ENCODE measurements around the gene OPRD1. TPM values are rescaled to one million over a fixed set of nuclear protein-coding genes. Genes with fewer than 3 reads are reported as not detected.
A peak's percentile ranks its signal among the peaks of the same experiment; 100 is the strongest.

Gene OPRD1
- total and polyA plus RNA-seq, 2 of the 4 experiments (the other 2 are of a cell fraction), result under 0.01 TPM; not detected in 1

DNA sequence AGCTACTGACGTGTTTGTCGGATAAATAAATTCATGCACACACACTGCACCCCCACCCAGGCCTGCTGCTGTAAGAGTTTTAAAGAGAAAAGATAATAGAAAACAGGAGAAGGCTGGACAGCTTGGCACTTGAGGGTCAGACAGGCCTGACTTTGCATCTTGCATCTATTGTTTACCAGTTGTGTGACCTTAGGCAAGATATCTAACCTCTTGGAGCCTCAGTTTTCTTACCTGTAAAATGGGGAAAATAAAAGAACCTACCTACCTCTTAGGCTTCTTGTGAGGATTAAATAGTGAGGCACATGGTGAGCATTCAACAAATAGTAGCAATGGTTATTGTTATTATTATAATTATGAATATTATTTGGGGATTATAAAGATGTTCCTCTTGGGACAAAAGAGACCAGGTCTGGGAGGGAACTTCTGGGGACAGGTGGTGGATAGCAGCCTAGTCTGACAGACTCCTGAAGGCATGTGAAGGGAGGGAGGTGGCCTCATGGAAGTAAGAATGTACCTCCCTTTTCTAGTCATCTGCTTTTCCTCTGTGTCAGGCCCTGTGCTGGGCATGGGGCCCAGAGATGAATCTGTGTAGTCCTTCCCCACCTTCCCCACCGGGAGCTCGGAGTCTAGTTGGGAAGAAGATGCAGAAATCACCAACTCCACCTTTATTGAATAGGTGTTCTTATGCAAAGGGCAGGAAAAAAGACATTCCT, 84.1 kb downstream of the OPRD1 start:
- Histone ChIP-seq H3K9me1 (ENCODE audit: insufficient read depth, low read length) (peaks cover 3% of the 10 kb centered on the region; the same call in 1 of the 2 replicates), H3K4ac (ENCODE audit: low read depth, low read length) (no peak overlapping the region), H3K14ac (replicated peaks; ENCODE audit: low read depth, low read length) (no peak overlapping the region), H3K4me2 (ENCODE audit: low read depth, low read length) (no peak overlapping the region), H3K27me3 (ENCODE audit: control insufficient read depth, insufficient read depth, low read length) (no peaks in the 10 kb centered on the region; the same call in 1 of the 2 replicates), H2AK9ac (replicated peaks; ENCODE audit: low read depth, low read length, poor library complexity) (no peak overlapping the region), H2BK20ac (ENCODE audit: low read depth, low read length) (no peak overlapping the region), H2BK120ac (ENCODE audit: low read depth, low read length) (no peak overlapping the region), H3K23ac (ENCODE audit: low read depth, low read length) (no peak overlapping the region), H4K5ac (ENCODE audit: low read depth, low read length) (no peak overlapping the region), H4K20me1 (ENCODE audit: insufficient read depth, low read length) (no peaks in the 10 kb centered on the region), H4K91ac (ENCODE audit: insufficient read depth, low read depth, low read length) (no peak overlapping the region), H3K56ac (ENCODE audit: extremely low read depth, insufficient read depth, low read length) (no peak overlapping the region), H4K8ac (ENCODE audit: low read depth in 2 of 2, low read length in 2 of 2) (no peak overlapping the region), H3K18ac (ENCODE audit: low read depth, low read length) (no peak overlapping the region), H3K9me3 (ENCODE audit: control insufficient read depth, insufficient read depth, low read length) (no peaks in the 10 kb centered on the region), H2AK5ac (ENCODE audit: low read depth, low read length) (no peak overlapping the region), H2BK15ac (ENCODE audit: low read depth, low read length) (no peak overlapping the region), H3K4me3 (ENCODE audit: insufficient read depth, low read depth, low read length) (no peak overlapping the region), H3K79me1 (ENCODE audit: low read depth in 1 of 2, low read length in 2 of 2) (no peaks in the 10 kb centered on the region), H3K36me3 (ENCODE audit: control insufficient read depth, insufficient read depth, low read length) (no peaks in the 10 kb centered on the region), H2AFZ (replicated peaks; ENCODE audit: low read length, poor library complexity) (no peak overlapping the region), H3K4me1 (ENCODE audit: control insufficient read depth, insufficient read depth, low read length) (no peaks in the 10 kb centered on the region; the same call in 1 of the 2 replicates), H2BK5ac (ENCODE audit: low read depth, low read length, poor library complexity, severe bottlenecking) (no peak overlapping the region), H3K27ac (ENCODE audit: insufficient read depth, low read length) (no peak overlapping the region), H3K9ac (ENCODE audit: low read depth, low read length) (no peak overlapping the region)
- ChIA-PET POLR2A (ENCODE audit: unreplicated experiment) (no interaction called here), CTCF (interaction anchor here (0.7 kb wide), 1 partner anchor 37 kb away, joined by 3 read pairs; no protein-coding TSS in a partner anchor)
- TF ChIP-seq CEBPB (IDR thresholded peaks at IDR 0.05; ENCODE audit: low read depth, low read length) (no peak), MXI1 (IDR thresholded peaks at IDR 0.05; ENCODE audit: borderline replicate concordance, low read depth, low read length) (no peak), POLR2A (IDR thresholded peaks at IDR 0.05; ENCODE audit: low read depth, low read length) (no peak), CHD1 (IDR thresholded peaks at IDR 0.05; ENCODE audit: low read depth, low read length) (no peak), MAFK (IDR thresholded peaks at IDR 0.05; ENCODE audit: low read depth, low read length) (no peak), MAZ (IDR thresholded peaks at IDR 0.05; ENCODE audit: borderline replicate concordance, low read depth, low read length) (no peak), RAD21 (IDR thresholded peaks at IDR 0.05; ENCODE audit: low read length) (no peak), RFX5 (IDR thresholded peaks at IDR 0.05; ENCODE audit: low read depth, low read length) (no peak), NFE2L2 (IDR thresholded peaks at IDR 0.05; ENCODE audit: low read depth, low read length) (no peak), RCOR1 (IDR thresholded peaks at IDR 0.05; ENCODE audit: insufficient replicate concordance, low read length) (no peak), ELK1 (IDR thresholded peaks at IDR 0.05; ENCODE audit: borderline replicate concordance, low read depth, low read length) (no peak), USF2 (IDR thresholded peaks at IDR 0.05; ENCODE audit: low read depth, low read length) (no peak)
- TF ChIP-seq, protein P1, sequence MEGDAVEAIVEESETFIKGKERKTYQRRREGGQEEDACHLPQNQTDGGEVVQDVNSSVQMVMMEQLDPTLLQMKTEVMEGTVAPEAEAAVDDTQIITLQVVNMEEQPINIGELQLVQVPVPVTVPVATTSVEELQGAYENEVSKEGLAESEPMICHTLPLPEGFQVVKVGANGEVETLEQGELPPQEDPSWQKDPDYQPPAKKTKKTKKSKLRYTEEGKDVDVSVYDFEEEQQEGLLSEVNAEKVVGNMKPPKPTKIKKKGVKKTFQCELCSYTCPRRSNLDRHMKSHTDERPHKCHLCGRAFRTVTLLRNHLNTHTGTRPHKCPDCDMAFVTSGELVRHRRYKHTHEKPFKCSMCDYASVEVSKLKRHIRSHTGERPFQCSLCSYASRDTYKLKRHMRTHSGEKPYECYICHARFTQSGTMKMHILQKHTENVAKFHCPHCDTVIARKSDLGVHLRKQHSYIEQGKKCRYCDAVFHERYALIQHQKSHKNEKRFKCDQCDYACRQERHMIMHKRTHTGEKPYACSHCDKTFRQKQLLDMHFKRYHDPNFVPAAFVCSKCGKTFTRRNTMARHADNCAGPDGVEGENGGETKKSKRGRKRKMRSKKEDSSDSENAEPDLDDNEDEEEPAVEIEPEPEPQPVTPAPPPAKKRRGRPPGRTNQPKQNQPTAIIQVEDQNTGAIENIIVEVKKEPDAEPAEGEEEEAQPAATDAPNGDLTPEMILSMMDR (conservative IDR thresholded peaks at IDR 0.05; ENCODE audit: low read depth, low read length), result no peak
- BruUV-seq (replicated peaks), result no TSS peak
- peak; percentile 36 for DNase-seq
- dilution Hi-C loops (cut with HindIII; ENCODE audit: low sequenced_read_pairs, unreplicated experiment), result no loop called here
- intact Hi-C loops (cut with micrococcal nuclease), result no loop called here
- ATAC-seq (ENCODE audit: low read depth), result no peak
- in situ Hi-C loops (cut with MboI; ENCODE audit: low sequenced_read_pairs), result loop anchor here (10.0 kb wide), 1 partner anchor 1809 kb away; no protein-coding TSS in a partner anchor
- WGBS, 2 experiments (ENCODE audit: extremely low coverage in 2 of 2, insufficient read length in 1 of 2), result no CpG with 5 or more reads among the region's 4 CpGs
